Astrocyte (in vitro differentiated cells and primary cell): Measurements from ENCODE around the gene EXOC6B. TPM values are rescaled to one million over a fixed set of nuclear protein-coding genes. Genes with fewer than 3 reads are reported as not detected.
A peak's percentile ranks its signal among the peaks of the same experiment; 100 is the strongest.

Source experiments
- DNase-seq: peaks from one replicate; pipeline ENCODE4 v3.0.0-alpha.2; 2010; ENCODE audit warnings: low read depth
- FAIRE-seq: peaks from 2 replicates; lab custom pipeline; 2011; peaks lifted over from hg19 to GRCh38; lab: Jason Lieb, UNC
- H2AFZ ChIP-seq: 2 replicates; pipeline ENCODE4 v1.6.0; 2012; ENCODE audit warnings: low read depth, low read length, inconsistent platforms
- H3K27ac ChIP-seq: 2 replicates; pipeline ENCODE4 v1.5.1; 2011; ENCODE audit warnings: low read depth, low read length, inconsistent platforms
- H3K27me3 ChIP-seq: 2 replicates; pipeline ENCODE4 v1.6.0; 2011; ENCODE audit warnings: low read length, inconsistent platforms; ENCODE audit not compliant: insufficient read depth
- H3K36me3 ChIP-seq: 2 replicates; pipeline ENCODE4 v1.5.1; 2011; ENCODE audit warnings: low read length, inconsistent platforms; ENCODE audit not compliant: insufficient read depth
- H3K4me1 ChIP-seq: 2 replicates; pipeline ENCODE4 v1.5.1; 2011; ENCODE audit warnings: low read length, inconsistent platforms; ENCODE audit not compliant: insufficient read depth
- H3K4me2 ChIP-seq: 2 replicates; pipeline ENCODE4 v1.6.0; 2012; ENCODE audit warnings: low read length, inconsistent platforms
- H3K4me3 ChIP-seq: 2 replicates; pipeline ENCODE4 v1.5.1; 2011; ENCODE audit warnings: low read depth, mild to moderate bottlenecking, low read length, inconsistent platforms; ENCODE audit not compliant: insufficient read depth
- H3K79me2 ChIP-seq: 2 replicates; pipeline ENCODE4 v1.6.0; 2012; ENCODE audit warnings: mild to moderate bottlenecking, low read length, inconsistent platforms; ENCODE audit not compliant: insufficient read depth
- H3K9ac ChIP-seq: 2 replicates; pipeline ENCODE4 v1.6.0; 2012; ENCODE audit warnings: mild to moderate bottlenecking, low read length, inconsistent platforms
- H3K9me3 ChIP-seq: 2 replicates; pipeline ENCODE4 v1.5.1; 2012; ENCODE audit warnings: low read depth, mild to moderate bottlenecking, low read length, inconsistent platforms; ENCODE audit not compliant: insufficient read depth
- H4K20me1 ChIP-seq: 2 replicates; pipeline ENCODE4 v1.6.0; 2012; ENCODE audit warnings: low read length, inconsistent platforms; ENCODE audit not compliant: insufficient read depth
- H3K27ac Mint-ChIP-seq: one replicate; pipeline ENCODE4 v1.8.0; 2021; ENCODE audit warnings: mild to moderate bottlenecking, mixed read lengths; ENCODE audit not compliant: unreplicated experiment
- H3K27me3 Mint-ChIP-seq: one replicate; pipeline ENCODE4 v1.8.0; 2021; ENCODE audit warnings: low read depth, mixed read lengths; ENCODE audit not compliant: unreplicated experiment
- H3K36me3 Mint-ChIP-seq: one replicate; pipeline ENCODE4 v1.8.0; 2021; ENCODE audit warnings: low read depth, mixed read lengths; ENCODE audit not compliant: unreplicated experiment
- H3K4me1 Mint-ChIP-seq: one replicate; pipeline ENCODE4 v1.8.0; 2021; ENCODE audit warnings: low read depth, mixed read lengths; ENCODE audit not compliant: unreplicated experiment
- H3K4me3 Mint-ChIP-seq: one replicate; pipeline ENCODE4 v1.8.0; 2021; ENCODE audit warnings: mild to moderate bottlenecking, moderate library complexity, mixed read lengths; ENCODE audit not compliant: unreplicated experiment
- H3K9me3 Mint-ChIP-seq: one replicate; pipeline ENCODE4 v1.8.0; 2021; ENCODE audit warnings: mild to moderate bottlenecking, mixed read lengths; ENCODE audit not compliant: unreplicated experiment
- CTCF ChIP-seq: IDR thresholded peaks from 2 replicates; pipeline ENCODE4 v1.5.1; 2011; ENCODE audit warnings: low read depth, mild to moderate bottlenecking, inconsistent platforms, low read length, moderate library complexity; ENCODE audit not compliant: insufficient read depth
- EZH2 ChIP-seq: IDR thresholded peaks from 2 replicates; pipeline ENCODE4 v1.6.1; 2012; ENCODE audit warnings: mild to moderate bottlenecking, low read length, inconsistent platforms; ENCODE audit not compliant: insufficient read depth
- total RNA-seq: library from RNA; stranded (reverse); gene quantifications from 2 replicates; pipeline ENCODE4 v1.2.1, GENCODE V29; 2021

The EXOC6B gene
- total RNA-seq, 1 donor from 2014 or later, result 31.8 TPM

- Histone ChIP-seq H3K9ac (no peak within 1 kb of the TSS), H2AFZ (peak within 1 kb of the TSS; percentile 52), H3K79me2 (no peaks in the 10 kb centered on the region), H3K4me3 (peak within 1 kb of the TSS; percentile 60), H3K27me3 (peaks cover 63% of the 10 kb centered on the region), H3K4me2 (peak within 1 kb of the TSS; percentile 94), H4K20me1 (peaks cover 3% of the 10 kb centered on the region), H3K36me3 (no peaks in the 10 kb centered on the region), H3K9me3 (peaks cover 4% of the 10 kb centered on the region), H3K27ac (no peak within 1 kb of the TSS), H3K4me1 (peaks cover 37% of the 10 kb centered on the region)
- TF ChIP-seq EZH2, result peak; percentile 99
- no peak for TF ChIP-seq CTCF
- FAIRE-seq (no peak), DNase-seq (no peak)
- Mint-ChIP-seq H3K27me3 (peaks cover 67% of the 10 kb centered on the region), H3K9me3 (peaks cover 10% of the 10 kb centered on the region), H3K4me3 (peak within 1 kb of the TSS; percentile 83), H3K4me1 (peaks cover 8% of the 10 kb centered on the region), H3K36me3 (no peaks in the 10 kb centered on the region), H3K27ac (peak within 1 kb of the TSS; percentile 75)
Observed at GRCh38 chr2:72147303-72147971, 678.4 kb downstream of the EXOC6B start, which contains the start of gene CYP26B1. Gene CYP26B1 (minus strand): TSS chr2:72147862. CDS start chr2:72147834, 28 bp downstream.

GRCh38 chr2:72146347-72147302 lies 679.2 kb downstream of the EXOC6B start:
- DNase-seq (no peak), FAIRE-seq (no peak)
- Histone ChIP-seq H2AFZ (peak overlapping the region; percentile 17), H3K36me3 (no peaks in the 10 kb centered on the region), H3K4me3 (no peak overlapping the region), H3K9me3 (peaks cover 4% of the 10 kb centered on the region), H3K79me2 (no peaks in the 10 kb centered on the region), H3K27ac (no peak overlapping the region), H3K27me3 (peaks cover 62% of the 10 kb centered on the region), H3K9ac (no peak overlapping the region), H4K20me1 (peaks cover 3% of the 10 kb centered on the region), H3K4me1 (peaks cover 37% of the 10 kb centered on the region), H3K4me2 (peak overlapping the region; percentile 63)
- Mint-ChIP-seq H3K4me3 (peak overlapping the region; percentile 67), H3K9me3 (peaks cover 10% of the 10 kb centered on the region), H3K36me3 (no peaks in the 10 kb centered on the region), H3K4me1 (peaks cover 8% of the 10 kb centered on the region), H3K27me3 (peaks cover 71% of the 10 kb centered on the region), H3K27ac (peak overlapping the region; percentile 75)
- TF ChIP-seq CTCF (no peak), EZH2 (peak; percentile 95)
